WI38 (cell line): ENCODE results near the gene LDB3.

Source experiments
- H3K4me3 ChIP-seq: 2 replicates; pipeline ENCODE4 v1.5.1; 2011; ENCODE audit warnings: low read depth, mild to moderate bottlenecking, control low read depth, low read length
- CTCF ChIP-seq: IDR thresholded peaks from 2 replicates; pipeline ENCODE4 v1.5.1; 2012; ENCODE audit warnings: low read depth, mild to moderate bottlenecking, control low read depth, low read length

The LDB3 gene

GRCh38 chr10:86681722-86682386, 13.5 kb downstream of the LDB3 start:
- TF ChIP-seq CTCF = no peak
- H3K4me3 ChIP-seq = no peak overlapping the region

- TF ChIP-seq CTCF = no peak
- H3K4me3 ChIP-seq = no peak overlapping the region
These were observed 14.4 kb downstream of the LDB3 start for GRCh38 chr10:86682675-86683074.

DNA sequence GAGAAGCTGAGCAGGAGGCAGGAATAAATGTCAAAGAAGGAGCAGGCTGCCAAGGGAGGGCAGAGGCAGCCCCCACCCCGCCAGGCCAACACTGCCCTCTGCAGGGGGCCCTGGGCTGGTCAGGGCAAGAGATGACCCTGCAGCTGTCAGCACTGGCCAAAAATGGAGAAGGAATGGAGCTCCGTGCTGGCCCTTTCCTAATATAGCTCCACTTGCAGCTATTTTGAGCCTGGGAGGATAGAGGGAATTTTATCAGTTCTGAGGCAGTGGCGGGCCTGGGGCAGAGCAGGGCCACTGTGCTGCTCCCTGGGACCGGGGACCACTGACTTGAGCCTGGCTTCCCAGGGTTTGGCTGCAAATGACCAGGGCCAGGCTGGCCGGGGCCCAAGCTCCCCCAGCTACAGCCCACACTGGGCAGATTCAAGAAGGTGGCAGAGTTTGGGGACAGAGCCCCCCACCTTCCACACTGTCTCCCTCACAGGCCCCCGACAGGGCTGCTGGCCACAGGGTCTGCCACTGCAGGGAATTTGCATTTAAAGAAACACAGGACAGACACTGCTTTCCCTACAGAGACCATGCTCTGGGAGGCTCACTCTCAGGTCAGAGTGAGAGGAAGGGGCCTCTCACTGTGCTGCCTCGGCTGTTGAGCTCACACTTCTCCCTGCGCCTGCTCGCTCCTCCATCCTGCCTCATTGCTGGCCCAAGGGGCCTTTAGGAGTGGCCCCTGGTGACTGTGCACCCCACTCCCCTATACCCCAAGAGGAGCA, 16.2 kb downstream of the LDB3 start:
- TF ChIP-seq CTCF = peak; percentile 61
- H3K4me3 ChIP-seq = no peak overlapping the region

DNA sequence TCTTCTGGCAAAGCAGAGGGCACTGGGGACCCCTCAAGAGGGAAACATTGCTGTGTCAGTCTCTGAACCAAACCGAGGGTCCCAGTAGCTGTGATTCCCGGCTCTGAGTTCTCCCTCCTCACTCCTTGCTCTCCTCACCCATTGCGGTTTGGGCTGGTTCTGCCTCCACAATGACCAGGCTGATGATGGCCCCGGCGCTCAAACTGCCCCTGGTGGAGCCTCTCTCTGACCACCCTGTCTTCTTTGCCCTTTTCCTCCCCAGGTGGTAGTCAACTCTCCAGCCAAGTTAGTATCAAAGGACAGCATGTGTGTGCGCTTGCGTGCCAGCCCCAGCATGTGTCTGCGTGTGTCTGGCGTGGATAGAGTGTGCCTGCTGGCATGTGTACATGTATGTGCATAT, 17.1 kb downstream of the LDB3 start:
- no peak for TF ChIP-seq CTCF
- H3K4me3 ChIP-seq = no peak overlapping the region

DNA sequence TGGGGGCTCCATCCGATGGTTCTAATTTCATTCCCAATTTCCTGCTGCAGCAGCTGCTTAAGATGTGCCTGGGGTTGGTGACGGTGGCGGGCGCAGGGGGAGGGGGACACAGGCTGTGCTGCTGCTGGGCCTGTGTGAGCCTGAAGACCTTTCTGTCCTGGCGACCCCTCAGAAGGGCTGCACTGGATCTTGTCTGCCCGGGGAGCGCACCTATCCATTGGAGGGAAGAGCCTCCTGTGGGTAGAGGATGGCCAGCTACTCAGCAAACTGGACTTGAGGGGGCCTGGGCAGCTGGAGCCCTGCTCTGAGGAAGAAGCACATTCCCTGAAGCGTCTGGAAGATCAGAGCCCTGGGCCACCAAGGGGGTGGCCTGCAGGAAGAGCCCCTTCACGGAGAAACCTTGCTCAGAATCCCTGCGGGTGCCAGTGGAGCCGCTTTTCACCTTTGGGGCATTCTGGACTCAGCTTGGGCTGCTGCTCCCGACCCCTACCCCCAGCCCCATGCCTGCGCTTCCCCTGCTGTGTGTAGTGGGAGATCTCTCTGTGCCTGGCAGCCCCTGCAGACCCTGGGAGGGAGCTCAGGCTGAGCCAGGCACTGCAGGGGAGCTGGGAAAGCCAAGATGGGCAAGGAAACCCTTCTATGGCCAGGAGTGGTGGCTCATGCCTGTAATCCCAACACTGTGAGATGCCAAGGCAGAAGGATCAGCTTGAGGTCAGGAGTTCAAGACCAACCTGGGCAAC, 17.8 kb downstream of the LDB3 start:
- no peak for TF ChIP-seq CTCF
- no peak overlapping the region for H3K4me3 ChIP-seq

DNA sequence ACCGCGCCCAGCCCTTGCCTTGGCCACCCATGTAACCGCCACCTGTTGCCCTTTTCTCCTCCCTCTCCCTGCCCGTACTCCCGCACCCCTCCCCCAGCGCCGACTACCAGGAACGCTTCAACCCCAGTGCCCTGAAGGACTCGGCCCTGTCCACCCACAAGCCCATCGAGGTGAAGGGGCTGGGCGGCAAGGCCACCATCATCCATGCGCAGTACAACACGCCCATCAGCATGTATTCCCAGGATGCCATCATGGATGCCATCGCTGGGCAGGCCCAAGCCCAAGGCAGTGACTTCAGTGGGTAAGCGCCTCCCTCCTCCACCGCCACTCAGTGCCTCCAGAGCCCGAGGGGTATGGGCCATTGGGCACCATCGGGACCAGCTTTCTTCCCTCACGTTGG, 18.7 kb downstream of the LDB3 start:
- no peak for TF ChIP-seq CTCF
- no peak overlapping the region for H3K4me3 ChIP-seq

DNA sequence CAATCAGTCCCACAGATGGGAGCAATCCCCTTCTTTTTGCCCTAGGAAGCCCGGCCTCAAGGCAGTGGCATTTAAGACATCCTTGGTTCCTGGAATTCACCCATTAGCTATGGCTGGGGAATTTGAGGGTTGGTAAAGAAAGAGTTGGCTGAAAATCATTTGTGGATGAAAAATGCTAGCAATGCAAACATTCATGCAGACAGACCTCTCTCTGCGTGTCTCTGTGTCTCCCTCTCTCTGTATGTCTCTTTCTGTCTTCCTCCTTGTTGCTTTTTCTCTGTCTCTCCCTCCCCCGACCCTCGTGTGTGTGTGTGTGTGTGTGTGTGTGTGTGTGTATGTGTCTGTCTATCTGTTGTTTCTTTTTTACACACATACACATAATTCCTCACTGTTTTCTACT, 19.4 kb downstream of the LDB3 start:
- peak overlapping the region; percentile 2; the same call in 1 of the 2 replicates for H3K4me3 ChIP-seq
- TF ChIP-seq CTCF = no peak
